Effector memory CD4-positive, alpha-beta T cell (primary cell): Measurements from ENCODE around the gene RAB7B.

Source experiments
- DNase-seq, 3 donors: peaks; one replicate each; pipeline ENCODE4 v3.0.0-alpha.2; 2020
- H3K27ac ChIP-seq: 2 replicates; pipeline ENCODE4 v1.7.0; 2013; ENCODE audit warnings: mild to moderate bottlenecking, low read length, moderate library complexity; ENCODE audit not compliant: insufficient read depth, poor library complexity, severe bottlenecking
- H3K27me3 ChIP-seq: replicated peaks from 2 replicates; pipeline ENCODE4 v1.7.0; 2013; ENCODE audit warnings: mild to moderate bottlenecking, low read length; ENCODE audit not compliant: insufficient read depth, control insufficient read depth, poor library complexity, severe bottlenecking
- H3K36me3 ChIP-seq: 2 replicates; pipeline ENCODE4 v1.7.0; 2013; ENCODE audit warnings: mild to moderate bottlenecking, low read length, moderate library complexity; ENCODE audit not compliant: control insufficient read depth, insufficient read depth
- H3K4me1 ChIP-seq: 2 replicates; pipeline ENCODE4 v1.7.0; 2013; ENCODE audit warnings: low read length, mild to moderate bottlenecking; ENCODE audit not compliant: control insufficient read depth, insufficient read depth, poor library complexity, severe bottlenecking
- H3K4me3 ChIP-seq: 2 replicates; pipeline ENCODE4 v1.7.0; 2013; ENCODE audit warnings: low read length, low read depth, mild to moderate bottlenecking; ENCODE audit not compliant: insufficient read depth, poor library complexity, severe bottlenecking
- H3K9me3 ChIP-seq: 2 replicates; pipeline ENCODE4 v1.7.0; 2013; ENCODE audit warnings: mild to moderate bottlenecking, low read length, moderate library complexity; ENCODE audit not compliant: control insufficient read depth

RAB7B gene

DNA sequence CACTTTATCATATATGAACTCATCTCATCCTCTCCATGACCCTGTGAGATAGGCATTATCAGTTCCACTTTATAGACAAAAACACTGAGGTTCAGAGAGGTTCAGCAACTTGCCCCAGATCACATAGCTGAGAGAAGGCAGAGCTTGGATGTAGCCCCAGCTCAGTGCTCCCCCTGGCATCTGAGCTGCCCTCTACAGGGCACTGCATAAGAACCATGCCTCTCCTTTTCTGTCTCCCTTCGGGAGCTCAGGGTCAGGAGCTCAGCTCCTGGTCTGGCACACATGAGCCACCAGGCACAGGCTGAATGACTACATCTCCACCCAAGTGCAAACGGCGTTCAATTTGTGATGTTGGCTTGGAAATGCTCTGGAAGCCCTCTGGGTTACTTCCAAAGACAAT lies 16.9 kb downstream of the RAB7B start:
- H3K36me3 ChIP-seq, result no peaks in the 10 kb centered on the region
- no peaks in the 10 kb centered on the region for H3K4me1 ChIP-seq
- no peak for DNase-seq
- H3K27ac ChIP-seq, result no peak overlapping the region
- H3K4me3 ChIP-seq, result no peak overlapping the region
- H3K27me3 ChIP-seq, result no peaks in the 10 kb centered on the region
- H3K9me3 ChIP-seq, result no peaks in the 10 kb centered on the region

- Histone ChIP-seq H3K4me1 (no peaks in the 10 kb centered on the region), H3K9me3 (no peaks in the 10 kb centered on the region), H3K27me3 (no peaks in the 10 kb centered on the region), H3K27ac (no peak overlapping the region), H3K4me3 (no peak overlapping the region), H3K36me3 (no peaks in the 10 kb centered on the region)
- DNase-seq, result no peak
Measured at GRCh38 chr1:205985330-205986005, 17.7 kb downstream of the RAB7B start.

GRCh38 chr1:205983925-205984725 lies 19.1 kb downstream of the RAB7B start:
- H3K4me3 ChIP-seq, result no peak overlapping the region
- H3K27ac ChIP-seq, result no peak overlapping the region
- no peaks in the 10 kb centered on the region for H3K4me1 ChIP-seq
- no peaks in the 10 kb centered on the region for H3K27me3 ChIP-seq
- no peak for DNase-seq
- no peaks in the 10 kb centered on the region for H3K36me3 ChIP-seq
- no peaks in the 10 kb centered on the region for H3K9me3 ChIP-seq

DNA sequence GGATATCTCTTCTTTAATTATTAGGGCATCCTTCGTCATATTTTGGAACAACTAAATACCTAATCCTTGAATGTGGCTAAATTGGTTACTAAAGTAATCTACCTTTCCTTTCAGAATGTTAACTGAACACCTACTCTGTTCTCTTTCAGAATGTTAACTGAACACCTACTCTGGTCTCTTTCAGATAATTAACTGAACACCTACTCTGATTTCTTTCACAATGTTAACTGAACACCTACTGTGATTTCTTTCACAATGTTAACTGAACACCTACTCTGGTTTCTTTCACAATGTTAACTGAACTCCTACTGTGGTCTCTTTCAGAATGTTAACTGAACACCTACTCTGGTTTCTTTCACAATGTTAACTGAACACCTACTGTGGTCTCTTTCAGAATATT lies 21.9 kb downstream of the RAB7B start:
- Histone ChIP-seq H3K4me1 (no peaks in the 10 kb centered on the region), H3K4me3 (no peak overlapping the region), H3K27me3 (no peaks in the 10 kb centered on the region), H3K9me3 (no peaks in the 10 kb centered on the region), H3K36me3 (no peaks in the 10 kb centered on the region), H3K27ac (no peak overlapping the region)
- no peak for DNase-seq

- Histone ChIP-seq H3K9me3 (no peaks in the 10 kb centered on the region), H3K4me3 (no peak overlapping the region), H3K4me1 (no peaks in the 10 kb centered on the region), H3K27me3 (no peaks in the 10 kb centered on the region), H3K27ac (no peak overlapping the region), H3K36me3 (no peaks in the 10 kb centered on the region)
- no peak for DNase-seq
Measured at GRCh38 chr1:205980237-205980870, 22.8 kb downstream of the RAB7B start.

DNA sequence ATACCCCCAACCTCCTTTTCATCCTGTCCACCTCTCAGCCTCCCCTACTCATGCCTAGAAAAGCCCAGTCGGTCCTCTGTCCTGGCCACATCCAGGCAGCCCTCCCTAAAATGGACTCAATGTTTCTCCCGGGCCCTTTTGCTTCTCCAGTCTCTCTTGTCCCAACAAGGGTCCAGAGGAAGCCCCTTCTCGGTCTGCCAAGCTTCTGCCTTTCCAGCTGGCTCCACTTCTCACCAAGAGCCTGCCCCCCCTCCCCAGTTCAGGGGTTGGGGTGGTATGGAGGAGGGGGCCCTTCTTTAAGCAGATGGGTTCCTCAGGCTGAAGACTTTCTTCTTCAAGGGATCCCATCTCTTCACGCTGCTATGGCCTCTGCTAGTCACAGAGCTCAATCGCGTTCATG lies 23.9 kb downstream of the RAB7B start:
- Histone ChIP-seq H3K36me3 (no peaks in the 10 kb centered on the region), H3K27me3 (no peaks in the 10 kb centered on the region), H3K4me3 (no peak overlapping the region), H3K9me3 (no peaks in the 10 kb centered on the region), H3K27ac (no peak overlapping the region), H3K4me1 (no peaks in the 10 kb centered on the region)
- no peak for DNase-seq

GRCh38 chr1:205978676-205979075 lies 24.5 kb downstream of the RAB7B start:
- no peak overlapping the region for H3K27ac ChIP-seq
- no peaks in the 10 kb centered on the region for H3K9me3 ChIP-seq
- H3K4me1 ChIP-seq, result no peaks in the 10 kb centered on the region
- no peaks in the 10 kb centered on the region for H3K27me3 ChIP-seq
- no peaks in the 10 kb centered on the region for H3K36me3 ChIP-seq
- no peak overlapping the region for H3K4me3 ChIP-seq
- DNase-seq, result no peak

- Histone ChIP-seq H3K27ac (no peak overlapping the region), H3K4me1 (no peaks in the 10 kb centered on the region), H3K4me3 (no peak overlapping the region), H3K9me3 (no peaks in the 10 kb centered on the region), H3K36me3 (no peaks in the 10 kb centered on the region), H3K27me3 (no peaks in the 10 kb centered on the region)
- peak; percentile 33 to 60 (median 47) for DNase-seq
Measured at GRCh38 chr1:205977402-205978014, 25.7 kb downstream of the RAB7B start.

DNA sequence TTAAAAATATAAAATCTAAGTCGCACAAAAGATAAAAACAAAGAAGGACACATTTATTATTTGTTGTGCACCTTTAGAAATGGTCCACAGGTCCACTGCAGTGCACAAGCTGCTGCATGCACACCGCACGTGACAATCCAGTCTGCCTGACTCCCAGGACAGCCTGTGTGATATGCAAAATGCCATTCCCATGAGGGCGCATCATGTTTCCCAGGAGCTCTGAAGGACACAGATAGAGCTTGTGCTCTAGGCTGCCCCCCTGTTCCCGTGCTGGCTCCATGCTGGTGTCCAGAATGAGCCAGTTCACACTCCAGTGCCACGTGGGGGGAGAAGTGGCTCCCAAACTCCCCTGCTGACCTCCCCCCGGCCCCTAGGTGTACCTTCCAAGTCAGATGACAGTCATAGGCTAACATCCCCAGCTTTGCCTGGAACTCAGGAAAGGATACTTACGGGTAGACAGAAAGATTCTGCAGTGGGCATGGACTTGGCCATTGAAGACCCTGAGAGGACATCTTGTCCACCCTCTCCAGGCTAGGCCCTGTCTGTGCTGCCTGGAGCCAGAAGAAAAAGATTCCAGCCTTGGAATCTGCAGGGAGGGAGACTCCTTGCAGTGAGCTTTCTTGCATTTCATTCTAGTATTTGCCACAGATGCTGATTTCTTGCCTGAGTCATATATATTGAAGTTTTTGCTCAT lies 26.3 kb downstream of the RAB7B start:
- Histone ChIP-seq H3K4me3 (no peak overlapping the region), H3K27ac (no peak overlapping the region), H3K36me3 (no peaks in the 10 kb centered on the region), H3K27me3 (no peaks in the 10 kb centered on the region), H3K4me1 (no peaks in the 10 kb centered on the region), H3K9me3 (no peaks in the 10 kb centered on the region)
- DNase-seq, result no peak
